Muscle of leg (tissue), 16 donors: ENCODE data around the gene MYO6. TPM values are rescaled to one million over a fixed set of nuclear protein-coding genes. Genes with fewer than 3 reads are reported as not detected.
"Not testable (repeated sequence)": the region's sequence is repeated elsewhere in the genome, so short reads cannot be mapped to it uniquely, and the experiment has no call there.

Experiments
- DNase-seq: peaks from one replicate; pipeline ENCODE4 v3.0.0; 2013
- H3K27ac ChIP-seq: one replicate; pipeline ENCODE4 v1.5.1; 2013; ENCODE audit warnings: mild to moderate bottlenecking, low read length, control low read depth
- H3K27me3 ChIP-seq: one replicate; pipeline ENCODE4 v1.6.1; 2013; ENCODE audit warnings: low read length; ENCODE audit not compliant: control insufficient read depth, insufficient read depth
- H3K36me3 ChIP-seq: one replicate; pipeline ENCODE4 v1.6.1; 2013; ENCODE audit warnings: low read length; ENCODE audit not compliant: control insufficient read depth, insufficient read depth
- H3K4me1 ChIP-seq: one replicate; pipeline ENCODE4 v1.6.1; 2013; ENCODE audit warnings: low read length; ENCODE audit not compliant: control insufficient read depth, insufficient read depth
- H3K4me3 ChIP-seq: one replicate; pipeline ENCODE4 v1.5.1; 2013; ENCODE audit warnings: low read length, control low read depth
- H3K9me3 ChIP-seq: replicated peaks from 2 replicates; pipeline ENCODE4 v1.6.1; 2013; ENCODE audit warnings: low read depth, low read length; ENCODE audit not compliant: control insufficient read depth
- WGBS: methylation state at CpG from one replicate; pipeline ENCODE4 v1.1.5; 2013; ENCODE audit warnings: missing lambda C conversion rate; ENCODE audit not compliant: insufficient coverage; 5-methylcytosine and 5-hydroxymethylcytosine counted together
- long read RNA-seq, 11 donors: transcript quantifications; one replicate each; lab custom pipeline, GENCODE V29; 2026
- polyA plus RNA-seq, 8 donors: library from polyadenylated mRNA; unstranded; fragments of 120-200 nt; gene quantifications; one replicate each; pipeline versions ENCODE4 v1.2.1 to v1.2.3, GENCODE V29; 2013; ENCODE audit warnings: inconsistent platforms in 1 of 8, low replicate concordance in 1 of 8; ENCODE audit not compliant: insufficient read length in 8 of 8, insufficient read depth in 1 of 8
- total RNA-seq: library from RNA; stranded (reverse); fragments of 120-200 nt; gene quantifications from one replicate; pipeline ENCODE4 v1.2.4, GENCODE V29; 2013

MYO6 gene
- total RNA-seq (4.0 TPM), polyA plus RNA-seq (10 to 100 TPM in 1 of 8 donors, 1 to 10 TPM in 7; 5.1 to 10.1 (median 6.8) TPM)
- long read RNA-seq, donor 1, partial matches to known transcripts, result 5 of 5 reads
- long read RNA-seq, donor 1, other reads (novel, unspliced or antisense), result 0 of 5 reads
- long read RNA-seq, donor 2, result 0 reads
- long read RNA-seq, donor 3, partial matches to known transcripts, result 7 of 7 reads
- long read RNA-seq, donor 3, other reads (novel, unspliced or antisense), result 0 of 7 reads
- long read RNA-seq, donor 4, result 0 reads
- long read RNA-seq, donor 5, partial matches to known transcripts, result 8 of 8 reads
- long read RNA-seq, donor 5, other reads (novel, unspliced or antisense), result 0 of 8 reads
- long read RNA-seq, donor 6, partial matches to known transcripts, result 6 of 6 reads
- long read RNA-seq, donor 6, other reads (novel, unspliced or antisense), result 0 of 6 reads
- long read RNA-seq, donor 7, result 0 reads
- long read RNA-seq, donor 8, result 0 reads
- long read RNA-seq, donor 9, result 0 reads
- long read RNA-seq, donor 10, partial matches to known transcripts, result 5 of 5 reads
- long read RNA-seq, donor 10, other reads (novel, unspliced or antisense), result 0 of 5 reads
- long read RNA-seq, donor 11, result 0 reads

GRCh38 chr6:75748743-75749538 is at the start of gene MYO6:
MYO6 (plus strand) TSS chr6:75749239; CDS start chr6:75817548, 68,309 bp downstream.
- peak within 1 kb of the TSS; percentile 87 for H3K4me3 ChIP-seq
- H3K27ac ChIP-seq, result peak within 1 kb of the TSS; percentile 78
- H3K27me3 ChIP-seq, result peaks cover 10% of the 10 kb centered on the region
- peaks cover 2% of the 10 kb centered on the region for H3K4me1 ChIP-seq
- no peaks in the 10 kb centered on the region for H3K9me3 ChIP-seq
- WGBS, result under 1% methylated on average over 97 of the region's 97 CpGs
- DNase-seq, result peak; percentile 85
- no peaks in the 10 kb centered on the region for H3K36me3 ChIP-seq

DNA sequence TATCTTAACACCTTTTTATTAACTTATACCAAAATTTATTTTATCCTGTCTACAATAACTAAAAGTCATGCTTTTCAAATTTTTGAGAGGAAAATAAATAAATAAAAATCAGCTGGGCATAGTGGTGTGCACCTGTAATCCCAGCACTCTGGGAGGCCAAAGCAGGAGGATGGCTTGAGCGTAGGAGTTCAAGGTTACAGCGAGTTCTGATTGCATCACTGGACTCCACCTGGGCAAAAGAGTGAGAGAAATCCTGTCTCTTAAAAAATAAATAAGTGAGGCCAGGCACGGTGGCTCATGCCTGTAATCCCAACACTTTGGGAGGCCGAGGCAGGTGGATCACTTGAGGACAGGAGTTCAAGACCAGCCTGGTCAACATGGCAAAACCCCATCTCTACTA is 40.7 kb upstream of the MYO6 start:
- H3K27ac ChIP-seq, DNase-seq, H3K9me3 ChIP-seq, H3K27me3 ChIP-seq, H3K4me1 ChIP-seq, H3K4me3 ChIP-seq: not testable (repeated sequence)
- 100% methylated on average over 1 of the region's 4 CpGs for WGBS
- peaks cover 19% of the 10 kb centered on the region for H3K36me3 ChIP-seq

- no peaks in the 10 kb centered on the region for H3K9me3 ChIP-seq
- WGBS, result no CpG with 5 or more reads among the region's 2 CpGs
- no peak overlapping the region for H3K27ac ChIP-seq
- H3K4me3 ChIP-seq, result no peak overlapping the region
- peaks cover 24% of the 10 kb centered on the region for H3K36me3 ChIP-seq
- no peaks in the 10 kb centered on the region for H3K4me1 ChIP-seq
- no peaks in the 10 kb centered on the region for H3K27me3 ChIP-seq
- DNase-seq, result no peak
Observed at GRCh38 chr6:75711173-75711572, 37.9 kb upstream of the MYO6 start.

GRCh38 chr6:75719133-75719532 is 29.9 kb upstream of the MYO6 start:
- Histone ChIP-seq H3K4me1 (no peaks in the 10 kb centered on the region), H3K27ac (no peak overlapping the region), H3K27me3 (no peaks in the 10 kb centered on the region), H3K4me3 (no peak overlapping the region), H3K9me3 (no peaks in the 10 kb centered on the region), H3K36me3 (peaks cover 5% of the 10 kb centered on the region)
- no peak for DNase-seq
- 93% methylated on average over 3 of the region's 3 CpGs for WGBS

GRCh38 chr6:75723382-75723781 is 25.7 kb upstream of the MYO6 start:
- Histone ChIP-seq H3K27ac (no peak overlapping the region), H3K4me1 (no peaks in the 10 kb centered on the region), H3K4me3 (no peak overlapping the region), H3K36me3 (no peaks in the 10 kb centered on the region), H3K27me3 (no peaks in the 10 kb centered on the region), H3K9me3 (no peaks in the 10 kb centered on the region)
- no CpG with 5 or more reads among the region's 2 CpGs for WGBS
- no peak for DNase-seq

- no peaks in the 10 kb centered on the region for H3K36me3 ChIP-seq
- peaks cover 2% of the 10 kb centered on the region for H3K27me3 ChIP-seq
- no peak overlapping the region for H3K4me3 ChIP-seq
- DNase-seq, result no peak
- H3K27ac ChIP-seq, result no peak overlapping the region
- 100% methylated on average over 1 of the region's 2 CpGs for WGBS
- H3K4me1 ChIP-seq, result no peaks in the 10 kb centered on the region
- no peaks in the 10 kb centered on the region for H3K9me3 ChIP-seq
Observed at GRCh38 chr6:75727206-75727605, 21.8 kb upstream of the MYO6 start.

DNA sequence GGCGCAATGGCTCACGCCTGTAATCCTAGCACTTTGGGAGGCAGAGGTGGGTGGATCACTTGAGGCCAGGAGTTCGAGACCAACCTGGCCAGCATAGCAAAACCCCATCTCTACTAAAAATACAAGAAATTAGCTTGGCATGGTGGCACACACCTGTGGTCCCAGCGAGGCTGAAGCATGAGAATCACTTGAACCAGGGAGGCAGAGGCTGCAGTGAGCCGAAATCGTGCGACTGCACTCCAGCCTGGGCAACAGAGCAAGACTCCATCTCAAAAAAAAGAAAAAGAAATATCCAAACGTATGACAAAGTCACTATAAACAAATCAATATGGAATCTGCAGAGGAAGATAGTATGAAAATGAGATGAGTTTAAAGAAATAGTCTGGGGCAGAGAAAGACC is 18.0 kb upstream of the MYO6 start:
- H3K4me1 ChIP-seq, H3K4me3 ChIP-seq, DNase-seq, H3K27me3 ChIP-seq, H3K36me3 ChIP-seq, H3K27ac ChIP-seq, H3K9me3 ChIP-seq: not testable (repeated sequence)
- WGBS, result no CpG with 5 or more reads among the region's 8 CpGs

DNA sequence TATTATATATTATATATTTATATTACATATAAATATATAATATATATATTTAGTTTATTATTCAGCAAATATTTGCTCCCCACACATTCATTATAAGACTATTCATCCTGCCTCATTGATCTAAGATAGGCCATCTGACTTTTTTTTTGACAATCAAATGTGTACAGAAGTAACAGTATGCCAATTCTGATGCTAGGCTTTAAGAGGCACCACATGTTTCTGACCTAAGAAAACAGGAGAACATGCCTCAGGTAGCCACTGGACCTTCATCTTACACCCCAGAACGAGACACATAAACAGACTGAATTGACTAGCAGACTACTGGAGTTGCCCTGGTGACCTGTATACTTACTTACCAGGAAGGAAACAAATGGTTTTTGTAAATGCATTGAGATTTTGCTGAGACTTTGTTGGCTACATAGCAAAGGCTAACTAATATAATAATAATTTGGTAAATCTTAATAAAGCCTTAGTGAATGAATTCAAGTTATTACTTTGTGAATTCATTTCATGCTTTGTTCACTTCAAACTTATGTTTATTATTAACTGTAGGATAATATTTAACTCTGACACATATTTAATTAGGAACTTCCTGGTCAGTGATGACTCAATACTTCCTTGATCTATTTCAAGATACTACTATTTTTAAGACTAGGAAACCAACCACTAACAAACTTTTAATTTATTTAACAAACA is 13.4 kb upstream of the MYO6 start:
- Histone ChIP-seq H3K9me3 (no peaks in the 10 kb centered on the region), H3K27me3 (peaks cover 2% of the 10 kb centered on the region), H3K36me3 (no peaks in the 10 kb centered on the region), H3K4me3 (no peak overlapping the region), H3K27ac (no peak overlapping the region), H3K4me1 (no peaks in the 10 kb centered on the region)
- peak; percentile 20 for DNase-seq
- WGBS, result no CpG with 5 or more reads among the region's 1 CpG

DNA sequence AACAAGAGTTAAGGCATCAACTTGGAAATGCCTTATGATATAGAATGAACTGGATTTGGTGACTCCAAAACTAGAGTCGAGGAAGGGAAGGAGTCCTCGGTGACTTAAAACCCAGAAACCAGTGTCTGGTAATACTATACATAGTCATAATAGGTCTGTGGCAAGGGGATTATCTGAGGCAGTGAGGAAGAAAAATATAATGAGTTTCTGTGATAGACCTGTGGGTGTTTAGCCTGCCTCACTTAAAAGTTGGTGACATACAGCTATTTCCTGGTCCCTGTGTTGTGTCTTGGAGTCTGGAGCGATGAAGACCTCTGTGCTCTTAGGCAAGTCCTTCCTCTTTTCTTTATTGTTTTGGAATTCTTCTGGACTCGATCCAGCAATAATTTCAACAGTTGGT is 5.1 kb upstream of the MYO6 start:
- Histone ChIP-seq H3K27ac (no peak overlapping the region), H3K36me3 (no peaks in the 10 kb centered on the region), H3K9me3 (no peaks in the 10 kb centered on the region), H3K4me1 (peaks cover 2% of the 10 kb centered on the region), H3K4me3 (no peak overlapping the region), H3K27me3 (peaks cover 8% of the 10 kb centered on the region)
- no CpG with 5 or more reads among the region's 4 CpGs for WGBS
- DNase-seq, result no peak
